Measurements from ENCODE around the gene COL5A1.
A peak's percentile ranks its signal among the peaks of the same experiment; 100 is the strongest.

COL5A1 gene

GRCh38 chr9:134693641-134694367, 52.2 kb downstream of the COL5A1 start:
- no peak overlapping the region; the same call in 1 of the 2 replicates for H3K4me2 ChIP-seq
- H3K9ac ChIP-seq = no peak overlapping the region
- H3K9me3 ChIP-seq = no peaks in the 10 kb centered on the region
- no peak for TF ChIP-seq Cebpa-rat (IDR thresholded peaks at IDR 0.05)
- H3K4me1 ChIP-seq = peaks cover 31% of the 10 kb centered on the region
- H3K36me3 ChIP-seq = peaks cover 31% of the 10 kb centered on the region
- no peak overlapping the region for H3K4me3 ChIP-seq
- H3K27me3 ChIP-seq = no peaks in the 10 kb centered on the region
- H3K27ac ChIP-seq = no peak overlapping the region
- H4K20me1 ChIP-seq = peaks cover 88% of the 10 kb centered on the region

- TF ChIP-seq Cebpa-rat (IDR thresholded peaks at IDR 0.05) = no peak
- H3K4me1 ChIP-seq = peaks cover 34% of the 10 kb centered on the region
- H3K27me3 ChIP-seq = no peaks in the 10 kb centered on the region
- peaks cover 86% of the 10 kb centered on the region for H4K20me1 ChIP-seq
- H3K27ac ChIP-seq = no peak overlapping the region
- H3K4me2 ChIP-seq = no peak overlapping the region
- H3K9me3 ChIP-seq = no peaks in the 10 kb centered on the region
- no peak overlapping the region for H3K4me3 ChIP-seq
- H3K9ac ChIP-seq = no peak overlapping the region
- peaks cover 31% of the 10 kb centered on the region for H3K36me3 ChIP-seq
These were observed 52.7 kb downstream of the COL5A1 start for GRCh38 chr9:134694368-134694665.

GRCh38 chr9:134694714-134695113, 53.1 kb downstream of the COL5A1 start:
- Histone ChIP-seq H3K9ac (no peak overlapping the region), H3K4me3 (no peak overlapping the region), H3K36me3 (peaks cover 31% of the 10 kb centered on the region), H3K4me1 (peaks cover 38% of the 10 kb centered on the region), H3K27me3 (no peaks in the 10 kb centered on the region), H3K4me2 (no peak overlapping the region), H3K27ac (no peak overlapping the region), H3K9me3 (no peaks in the 10 kb centered on the region), H4K20me1 (peaks cover 85% of the 10 kb centered on the region)
- no peak for TF ChIP-seq Cebpa-rat (IDR thresholded peaks at IDR 0.05)

GRCh38 chr9:134695144-134695543, 53.5 kb downstream of the COL5A1 start:
- Histone ChIP-seq H3K9ac (no peak overlapping the region), H3K27me3 (no peaks in the 10 kb centered on the region), H3K4me2 (no peak overlapping the region), H3K9me3 (no peaks in the 10 kb centered on the region), H4K20me1 (peaks cover 85% of the 10 kb centered on the region), H3K4me1 (peaks cover 43% of the 10 kb centered on the region), H3K36me3 (peaks cover 36% of the 10 kb centered on the region), H3K4me3 (no peak overlapping the region), H3K27ac (no peak overlapping the region)
- TF ChIP-seq Cebpa-rat (IDR thresholded peaks at IDR 0.05) = no peak

DNA sequence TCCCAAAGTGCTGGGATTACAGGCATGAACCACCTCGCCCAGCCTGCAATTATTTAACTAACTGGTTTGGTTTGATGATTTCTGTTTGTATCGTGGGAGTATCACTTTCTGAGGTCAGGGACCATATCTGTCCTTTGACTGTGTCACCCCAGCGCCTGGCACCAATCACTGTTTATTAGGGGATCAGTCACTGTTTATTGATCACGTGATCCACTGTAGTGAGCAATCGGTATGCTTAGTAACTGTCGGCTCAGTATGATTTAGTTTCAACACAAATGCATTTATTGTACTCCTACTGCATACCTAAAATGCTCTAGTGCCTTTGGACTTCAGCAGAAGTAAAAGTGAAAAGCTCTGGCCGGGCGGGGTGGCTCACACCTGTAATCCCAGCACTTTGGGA, 54.8 kb downstream of the COL5A1 start:
- Histone ChIP-seq H3K4me3 (no peak overlapping the region), H3K4me1 (peaks cover 55% of the 10 kb centered on the region), H4K20me1 (peaks cover 82% of the 10 kb centered on the region), H3K9ac (no peak overlapping the region), H3K27me3 (no peaks in the 10 kb centered on the region), H3K9me3 (no peaks in the 10 kb centered on the region), H3K36me3 (peaks cover 36% of the 10 kb centered on the region), H3K4me2 (no peak overlapping the region), H3K27ac (no peak overlapping the region)
- no peak for TF ChIP-seq Cebpa-rat (IDR thresholded peaks at IDR 0.05)

DNA sequence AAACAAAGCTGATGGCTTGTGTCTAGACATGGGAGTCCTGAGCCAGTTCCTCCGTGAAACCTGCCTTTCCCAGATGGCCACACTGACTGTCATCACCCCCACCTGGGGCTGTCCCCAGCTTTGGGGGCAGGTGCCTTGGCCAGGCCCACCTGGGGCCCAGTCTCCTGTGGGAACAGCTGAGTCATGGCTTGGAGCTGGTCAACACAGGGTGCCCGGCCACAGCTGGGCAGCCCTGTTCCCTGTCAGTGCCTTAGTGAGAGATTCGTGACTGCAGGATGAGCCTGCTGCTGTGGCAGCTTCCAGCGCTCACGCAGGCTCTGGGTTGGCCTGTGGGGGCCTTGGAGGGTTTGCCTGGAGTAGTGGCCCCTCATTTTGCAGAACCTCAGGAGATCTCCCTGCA, 56.5 kb downstream of the COL5A1 start:
- Histone ChIP-seq H3K9me3 (no peaks in the 10 kb centered on the region), H3K27me3 (no peaks in the 10 kb centered on the region), H3K9ac (no peak overlapping the region), H3K36me3 (peaks cover 40% of the 10 kb centered on the region), H3K27ac (peak overlapping the region; percentile 42), H4K20me1 (peaks cover 85% of the 10 kb centered on the region), H3K4me2 (peak overlapping the region; percentile 84), H3K4me1 (peaks cover 51% of the 10 kb centered on the region), H3K4me3 (no peak overlapping the region)
- TF ChIP-seq Cebpa-rat (IDR thresholded peaks at IDR 0.05) = no peak

GRCh38 chr9:134698587-134699342, 57.2 kb downstream of the COL5A1 start:
- TF ChIP-seq Cebpa-rat (IDR thresholded peaks at IDR 0.05) = no peak
- peak overlapping the region; percentile 84 for H3K4me2 ChIP-seq
- peaks cover 48% of the 10 kb centered on the region for H3K4me1 ChIP-seq
- H3K4me3 ChIP-seq = no peak overlapping the region
- no peaks in the 10 kb centered on the region for H3K9me3 ChIP-seq
- peaks cover 85% of the 10 kb centered on the region for H4K20me1 ChIP-seq
- H3K9ac ChIP-seq = no peak overlapping the region; the same call in 1 of the 2 replicates
- H3K36me3 ChIP-seq = peaks cover 43% of the 10 kb centered on the region
- H3K27ac ChIP-seq = peak overlapping the region; percentile 31; the same call in 1 of the 2 replicates
- H3K27me3 ChIP-seq = no peaks in the 10 kb centered on the region

DNA sequence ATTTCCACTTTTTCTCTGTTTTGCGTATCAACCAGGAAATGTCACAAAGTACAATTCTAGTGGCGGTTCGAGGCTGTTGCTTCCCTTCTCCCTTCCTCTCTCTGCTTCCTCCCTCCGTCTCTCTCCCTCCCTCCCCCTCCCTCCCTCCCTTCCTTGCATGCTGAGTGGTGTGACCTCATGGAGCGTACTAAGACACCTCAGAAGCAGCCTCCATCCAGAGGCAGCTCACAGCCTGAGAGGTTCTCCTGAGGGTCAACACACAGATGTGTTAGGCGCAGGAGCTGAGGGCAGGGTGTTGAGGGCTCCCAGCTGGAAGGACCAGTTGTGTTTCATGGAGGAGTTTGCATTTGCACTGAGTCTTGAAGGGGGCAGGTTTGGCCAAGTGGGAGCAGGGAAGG, 57.7 kb downstream of the COL5A1 start:
- Histone ChIP-seq H3K27ac (no peak overlapping the region), H3K36me3 (peaks cover 49% of the 10 kb centered on the region), H3K4me3 (no peak overlapping the region), H3K4me2 (peak overlapping the region; percentile 84), H3K4me1 (peaks cover 47% of the 10 kb centered on the region), H4K20me1 (peaks cover 85% of the 10 kb centered on the region), H3K27me3 (no peaks in the 10 kb centered on the region), H3K9ac (no peak overlapping the region), H3K9me3 (no peaks in the 10 kb centered on the region)
- no peak for TF ChIP-seq Cebpa-rat (IDR thresholded peaks at IDR 0.05)

DNA sequence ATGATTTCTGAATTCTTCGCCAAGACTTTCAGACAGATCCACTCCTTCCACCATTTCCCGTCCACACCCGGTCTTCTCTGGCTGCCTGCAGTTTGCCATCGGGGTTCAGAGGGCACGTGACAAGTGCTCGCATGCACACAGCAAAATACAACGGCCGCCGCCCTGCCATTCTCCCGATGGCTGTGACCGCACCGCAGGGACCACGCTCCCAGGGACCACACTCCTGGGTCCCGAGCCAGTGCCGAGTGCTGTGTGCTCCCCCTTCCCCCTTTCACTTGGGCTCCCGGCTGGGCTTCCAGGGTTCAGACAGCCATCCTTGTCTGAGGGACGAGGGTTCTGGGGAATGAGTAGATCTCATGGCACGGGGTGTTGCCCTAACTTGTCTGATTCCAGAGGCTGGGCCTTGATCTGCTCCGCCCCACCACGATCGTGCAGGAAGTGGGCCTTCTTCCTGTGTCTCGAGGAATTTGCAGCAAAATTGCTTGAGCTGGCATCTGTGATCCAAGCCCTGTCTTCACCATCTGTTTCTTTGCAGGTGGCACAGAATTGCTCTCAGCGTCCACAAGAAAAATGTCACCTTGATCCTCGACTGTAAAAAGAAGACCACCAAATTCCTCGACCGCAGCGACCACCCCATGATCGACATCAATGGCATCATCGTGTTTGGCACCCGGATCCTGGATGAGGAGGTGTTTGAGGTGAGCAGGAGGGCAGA, 59.2 kb downstream of the COL5A1 start:
- H3K9ac ChIP-seq = no peak overlapping the region
- no peaks in the 10 kb centered on the region for H3K9me3 ChIP-seq
- H3K27ac ChIP-seq = peak overlapping the region; percentile 42; the same call in 1 of the 2 replicates
- TF ChIP-seq Cebpa-rat (IDR thresholded peaks at IDR 0.05) = no peak
- H3K4me1 ChIP-seq = peaks cover 47% of the 10 kb centered on the region
- H4K20me1 ChIP-seq = peaks cover 85% of the 10 kb centered on the region
- no peak overlapping the region for H3K4me3 ChIP-seq
- H3K36me3 ChIP-seq = peaks cover 58% of the 10 kb centered on the region
- no peaks in the 10 kb centered on the region for H3K27me3 ChIP-seq
- H3K4me2 ChIP-seq = peak overlapping the region; percentile 84
